SK-N-SH (cell line): ENCODE measurements around the gene CAPN11. TPM values are rescaled to one million over a fixed set of nuclear protein-coding genes. Genes with fewer than 3 reads are reported as not detected.

Experiments used
- CTCF ChIA-PET: fragments of 300-600, 350-600 bp; formaldehyde crosslinking; extraction: SDS; loops from one replicate; lab custom pipeline; 2021; lab: Yijun Ruan, JAX
- POLR2A ChIA-PET: fragments of 350-600 bp; sonication (Branson Sonifier 250); formaldehyde crosslinking; extraction: SDS; loops from one replicate; lab custom pipeline; 2020; ENCODE audit warnings: antibody characterized with exemption, inconsistent platforms; lab: Yijun Ruan, JAX
- DNase-seq: peaks from one replicate; pipeline ENCODE4 v3.0.0; 2012
- H2AFZ ChIP-seq: fragments of 200-600 bp; sonication (generic); 2 replicates; pipeline ENCODE4 v1.8.1; 2016; ENCODE audit warnings: antibody characterized with exemption, mild to moderate bottlenecking, low read depth
- H3F3A ChIP-seq: fragments of 200-600 bp; sonication (generic); replicated peaks from 2 replicates; pipeline ENCODE3; 2016; ENCODE audit warnings: antibody characterized with exemption, mild to moderate bottlenecking; ENCODE audit not compliant: insufficient read depth
- H3K27ac ChIP-seq, 2 experiments: fragments of 200-500 bp in 1 of 2; fragments of 200-600 bp in 1 of 2; sonication (Bioruptor generic) in 1 of 2; sonication (generic), shearing (Covaris generic) in 1 of 2; 2 replicates each; pipeline versions ENCODE4 v1.5.1 to v1.6.1; 2014 to 2016; ENCODE audit warnings: low read depth in 2 of 2, inconsistent platforms in 1 of 2, low read length in 1 of 2, mild to moderate bottlenecking in 1 of 2, mixed read lengths in 1 of 2
- H3K27me3 ChIP-seq: fragments of 200-600 bp; sonication (generic), shearing (Covaris generic); 2 replicates; pipeline ENCODE4 v1.6.1; 2016; ENCODE audit warnings: mixed run types; ENCODE audit not compliant: insufficient read depth
- H3K36me3 ChIP-seq, 2 experiments: fragments of 200-500 bp in 1 of 2; fragments of 200-600 bp in 1 of 2; sonication (Bioruptor generic) in 1 of 2; sonication (generic) in 1 of 2; replicated peaks in 1 of 2; 2 replicates each; pipeline versions ENCODE3 to v1.5.1; 2014 to 2016; ENCODE audit warnings: low read length in 1 of 2, mild to moderate bottlenecking in 1 of 2; ENCODE audit not compliant: insufficient read depth in 2 of 2, control insufficient read depth in 1 of 2
- H3K4me1 ChIP-seq, 2 experiments: fragments of 200-500 bp in 1 of 2; fragments of 200-600 bp in 1 of 2; sonication (Bioruptor generic) in 1 of 2; sonication (generic), shearing (Covaris generic) in 1 of 2; 2 replicates each; pipeline versions ENCODE4 v1.5.1 to v1.6.1; 2014 to 2016; ENCODE audit warnings: low read depth in 1 of 2, low read length in 1 of 2, mixed run types in 1 of 2; ENCODE audit not compliant: insufficient read depth in 2 of 2, control insufficient read depth in 1 of 2
- H3K4me2 ChIP-seq: fragments of 200-600 bp; sonication (generic), shearing (Covaris generic); 2 replicates; pipeline ENCODE4 v1.6.1; 2017; ENCODE audit warnings: mixed run types
- H3K4me3 ChIP-seq, 2 experiments: fragments of 200-500 bp in 1 of 2; fragments of 200-600 bp in 1 of 2; sonication (Bioruptor generic) in 1 of 2; sonication (generic), shearing (Covaris generic) in 1 of 2; 2 replicates each; pipeline versions ENCODE4 v1.5.1 to v1.8.1; 2014 to 2016; ENCODE audit warnings: low read depth in 2 of 2, inconsistent platforms in 1 of 2, low read length in 1 of 2, mild to moderate bottlenecking in 1 of 2, mixed read lengths in 1 of 2, moderate library complexity in 1 of 2
- H3K79me2 ChIP-seq: fragments of 200-600 bp; sonication (generic); 2 replicates; pipeline ENCODE4 v1.8.1; 2017; ENCODE audit warnings: mild to moderate bottlenecking; ENCODE audit not compliant: insufficient read depth
- H3K9ac ChIP-seq: fragments of 200-600 bp; sonication (generic); 2 replicates; pipeline ENCODE4 v1.6.1; 2017; ENCODE audit warnings: mixed run types
- H3K9me2 ChIP-seq: fragments of 200-600 bp; sonication (generic); 2 replicates; pipeline ENCODE4 v1.6.1; 2017; ENCODE audit warnings: mixed run types
- H3K9me3 ChIP-seq: fragments of 200-600 bp; sonication (generic); 2 replicates; pipeline ENCODE4 v1.6.1; 2017; ENCODE audit warnings: mixed run types, mild to moderate bottlenecking, moderate library complexity
- H4K20me1 ChIP-seq: fragments of 200-600 bp; sonication (generic); 2 replicates; pipeline ENCODE4 v1.6.1; 2017; ENCODE audit warnings: mild to moderate bottlenecking, mixed run types; ENCODE audit not compliant: insufficient read depth
- FOXM1 ChIP-seq: IDR thresholded peaks from 2 replicates; pipeline ENCODE4 v1.4.0; 2012; ENCODE audit warnings: low read depth, mild to moderate bottlenecking
- GABPA ChIP-seq: IDR thresholded peaks from 2 replicates; pipeline ENCODE4 v1.4.0; 2012; ENCODE audit warnings: low read depth, mild to moderate bottlenecking
- MEF2A ChIP-seq: IDR thresholded peaks from 2 replicates; pipeline ENCODE4 v1.4.0; 2012; ENCODE audit warnings: low read depth, borderline replicate concordance
- NFIC ChIP-seq: IDR thresholded peaks from 2 replicates; pipeline ENCODE4 v1.4.0; 2012; ENCODE audit warnings: borderline replicate concordance
- NRF1 ChIP-seq: IDR thresholded peaks from 2 replicates; pipeline ENCODE4 v1.6.1; 2012; ENCODE audit warnings: low read depth, mild to moderate bottlenecking, low read length
- RAD21 ChIP-seq: IDR thresholded peaks from 2 replicates; pipeline ENCODE4 v1.6.1; 2012; ENCODE audit warnings: mild to moderate bottlenecking, low read length
- RCOR1 ChIP-seq: fragments of 150-350 bp; IDR thresholded peaks from 2 replicates; pipeline ENCODE4 v1.6.1; 2017; ENCODE audit warnings: antibody characterized with exemption, low read length
- RFX5 ChIP-seq: IDR thresholded peaks from 2 replicates; pipeline ENCODE4 v1.6.1; 2012; ENCODE audit warnings: mild to moderate bottlenecking, improper control_type of control experiment, low read length
- RXRA ChIP-seq: IDR thresholded peaks from 2 replicates; pipeline ENCODE4 v1.4.0; 2012; ENCODE audit warnings: low read depth, mild to moderate bottlenecking, borderline replicate concordance
- SIN3A ChIP-seq: IDR thresholded peaks from 2 replicates; pipeline ENCODE4 v1.6.1; 2012; ENCODE audit warnings: low read depth, mild to moderate bottlenecking, low read length, moderate library complexity, borderline replicate concordance
- SMC3 ChIP-seq: IDR thresholded peaks from 2 replicates; pipeline ENCODE4 v1.6.1; 2012; ENCODE audit warnings: low read depth, low read length, improper control_type of control experiment
- TAF1 ChIP-seq: IDR thresholded peaks from 2 replicates; pipeline ENCODE4 v1.6.1; 2012; ENCODE audit warnings: low read depth, mild to moderate bottlenecking, low read length, moderate library complexity, borderline replicate concordance
- TCF12 ChIP-seq: IDR thresholded peaks from 2 replicates; pipeline ENCODE4 v1.4.0; 2012
- TEAD4 ChIP-seq: IDR thresholded peaks from 2 replicates; pipeline ENCODE4 v1.4.0; 2012; ENCODE audit warnings: mild to moderate bottlenecking, borderline replicate concordance; ENCODE audit not compliant: insufficient read depth
- WGBS: methylation state at CpG from one replicate; pipeline ENCODE4 v1.1.6; 2017; ENCODE audit warnings: low lambda C conversion rate; 5-methylcytosine and 5-hydroxymethylcytosine counted together
- polyA plus RNA-seq, 3 experiments: library from polyadenylated mRNA; depleted of rRNA; stranded (reverse); fragments of >200 nt; gene quantifications; 2 replicates each; pipeline ENCODE4 v1.2.3, GENCODE V29; 2012
- TF ChIP-seq, protein P1 (sequence below): IDR thresholded peaks from 2 replicates; pipeline ENCODE4 v1.4.0; 2012; ENCODE audit warnings: low read depth, borderline replicate concordance
- TF ChIP-seq, protein P2 (sequence below): fragments of 200-600 bp; sonication (generic); IDR thresholded peaks from 2 replicates; pipeline ENCODE4 v1.6.1; 2017; ENCODE audit warnings: antibody characterized with exemption, mild to moderate bottlenecking, moderate library complexity
- TF ChIP-seq, protein P3 (sequence below): IDR thresholded peaks from 2 replicates; pipeline ENCODE4; 2012
- TF ChIP-seq, protein P4 (sequence below): IDR thresholded peaks from 2 replicates; pipeline ENCODE4 v1.6.1; 2012; ENCODE audit warnings: mild to moderate bottlenecking, low read depth, low read length, moderate library complexity

Gene CAPN11
- polyA plus RNA-seq, 1 of the 3 experiments (the other 2 are of a cell fraction): not detected

DNA sequence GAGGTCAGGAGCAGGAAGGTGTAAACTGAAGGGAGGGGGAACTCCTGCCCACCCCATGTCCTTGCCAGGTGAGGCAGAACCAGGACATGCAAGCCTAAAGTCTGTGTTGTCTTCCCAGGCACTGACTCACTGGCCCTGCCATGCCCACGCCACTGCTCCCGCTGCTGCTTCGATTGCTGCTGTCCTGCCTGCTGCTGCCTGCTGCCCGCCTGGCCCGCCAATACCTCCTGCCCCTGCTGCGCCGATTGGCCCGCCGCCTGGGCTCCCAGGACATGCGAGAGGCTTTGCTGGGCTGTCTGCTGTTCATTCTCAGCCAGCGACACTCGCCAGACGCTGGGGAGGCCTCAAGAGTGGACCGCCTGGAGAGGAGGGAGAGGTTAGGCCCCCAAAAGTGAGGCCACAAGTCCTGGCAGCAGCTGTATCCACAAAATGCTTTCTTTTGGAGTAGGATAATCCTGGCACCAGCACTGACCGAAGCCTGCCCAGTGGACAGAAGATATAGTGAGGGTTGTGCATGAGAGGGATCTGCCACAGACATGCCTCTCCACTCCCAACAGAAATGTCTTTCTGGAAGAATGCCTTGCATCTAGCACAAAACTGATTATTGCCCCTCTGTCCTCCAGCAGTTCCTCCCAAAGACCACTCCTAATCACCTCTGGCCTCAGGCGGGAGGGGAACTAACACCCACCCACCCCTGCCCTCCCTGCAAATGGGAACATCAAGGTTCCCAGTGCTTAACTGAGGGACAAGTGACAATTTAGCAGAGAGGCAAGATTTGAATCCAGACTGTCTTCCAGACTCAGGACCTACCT is 58.9 kb downstream of the CAPN11 start:
- Histone ChIP-seq H3K9ac (no peak overlapping the region), H3K36me3 (no peaks in the 10 kb centered on the region), H3F3A (peaks cover 4% of the 10 kb centered on the region), H3K79me2 (no peaks in the 10 kb centered on the region), H3K9me2 (no peaks in the 10 kb centered on the region), H3K27ac (no peak overlapping the region), H2AFZ (no peak overlapping the region), H3K4me2 (no peak overlapping the region), H3K9me3 (no peaks in the 10 kb centered on the region), H3K4me3 (no peak overlapping the region), H3K4me1 (peaks cover 9 to 35% of the 10 kb centered on the region in 2 experiments; a peak in 3 of 4 replicates), H4K20me1 (no peaks in the 10 kb centered on the region), H3K27me3 (no peaks in the 10 kb centered on the region)
- no peak for TF ChIP-seq TCF12
- TF ChIP-seq RXRA: no peak
- no peak for TF ChIP-seq GABPA
- TF ChIP-seq FOXM1: no peak
- no peak for TF ChIP-seq MEF2A
- TF ChIP-seq, protein P1, sequence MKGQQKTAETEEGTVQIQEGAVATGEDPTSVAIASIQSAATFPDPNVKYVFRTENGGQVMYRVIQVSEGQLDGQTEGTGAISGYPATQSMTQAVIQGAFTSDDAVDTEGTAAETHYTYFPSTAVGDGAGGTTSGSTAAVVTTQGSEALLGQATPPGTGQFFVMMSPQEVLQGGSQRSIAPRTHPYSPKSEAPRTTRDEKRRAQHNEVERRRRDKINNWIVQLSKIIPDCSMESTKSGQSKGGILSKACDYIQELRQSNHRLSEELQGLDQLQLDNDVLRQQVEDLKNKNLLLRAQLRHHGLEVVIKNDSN: no peak
- TF ChIP-seq SIN3A: no peak
- TF ChIP-seq, protein P2, sequence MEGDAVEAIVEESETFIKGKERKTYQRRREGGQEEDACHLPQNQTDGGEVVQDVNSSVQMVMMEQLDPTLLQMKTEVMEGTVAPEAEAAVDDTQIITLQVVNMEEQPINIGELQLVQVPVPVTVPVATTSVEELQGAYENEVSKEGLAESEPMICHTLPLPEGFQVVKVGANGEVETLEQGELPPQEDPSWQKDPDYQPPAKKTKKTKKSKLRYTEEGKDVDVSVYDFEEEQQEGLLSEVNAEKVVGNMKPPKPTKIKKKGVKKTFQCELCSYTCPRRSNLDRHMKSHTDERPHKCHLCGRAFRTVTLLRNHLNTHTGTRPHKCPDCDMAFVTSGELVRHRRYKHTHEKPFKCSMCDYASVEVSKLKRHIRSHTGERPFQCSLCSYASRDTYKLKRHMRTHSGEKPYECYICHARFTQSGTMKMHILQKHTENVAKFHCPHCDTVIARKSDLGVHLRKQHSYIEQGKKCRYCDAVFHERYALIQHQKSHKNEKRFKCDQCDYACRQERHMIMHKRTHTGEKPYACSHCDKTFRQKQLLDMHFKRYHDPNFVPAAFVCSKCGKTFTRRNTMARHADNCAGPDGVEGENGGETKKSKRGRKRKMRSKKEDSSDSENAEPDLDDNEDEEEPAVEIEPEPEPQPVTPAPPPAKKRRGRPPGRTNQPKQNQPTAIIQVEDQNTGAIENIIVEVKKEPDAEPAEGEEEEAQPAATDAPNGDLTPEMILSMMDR: no peak
- TF ChIP-seq NFIC: no peak
- no peak for TF ChIP-seq SMC3
- no peak for TF ChIP-seq NRF1
- TF ChIP-seq RAD21: no peak
- TF ChIP-seq, protein P3, sequence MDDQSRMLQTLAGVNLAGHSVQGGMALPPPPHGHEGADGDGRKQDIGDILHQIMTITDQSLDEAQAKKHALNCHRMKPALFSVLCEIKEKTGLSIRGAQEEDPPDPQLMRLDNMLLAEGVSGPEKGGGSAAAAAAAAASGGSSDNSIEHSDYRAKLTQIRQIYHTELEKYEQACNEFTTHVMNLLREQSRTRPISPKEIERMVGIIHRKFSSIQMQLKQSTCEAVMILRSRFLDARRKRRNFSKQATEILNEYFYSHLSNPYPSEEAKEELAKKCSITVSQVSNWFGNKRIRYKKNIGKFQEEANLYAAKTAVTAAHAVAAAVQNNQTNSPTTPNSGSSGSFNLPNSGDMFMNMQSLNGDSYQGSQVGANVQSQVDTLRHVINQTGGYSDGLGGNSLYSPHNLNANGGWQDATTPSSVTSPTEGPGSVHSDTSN: no peak
- no peak for TF ChIP-seq TAF1
- no peak for TF ChIP-seq RCOR1
- TF ChIP-seq, protein P4, sequence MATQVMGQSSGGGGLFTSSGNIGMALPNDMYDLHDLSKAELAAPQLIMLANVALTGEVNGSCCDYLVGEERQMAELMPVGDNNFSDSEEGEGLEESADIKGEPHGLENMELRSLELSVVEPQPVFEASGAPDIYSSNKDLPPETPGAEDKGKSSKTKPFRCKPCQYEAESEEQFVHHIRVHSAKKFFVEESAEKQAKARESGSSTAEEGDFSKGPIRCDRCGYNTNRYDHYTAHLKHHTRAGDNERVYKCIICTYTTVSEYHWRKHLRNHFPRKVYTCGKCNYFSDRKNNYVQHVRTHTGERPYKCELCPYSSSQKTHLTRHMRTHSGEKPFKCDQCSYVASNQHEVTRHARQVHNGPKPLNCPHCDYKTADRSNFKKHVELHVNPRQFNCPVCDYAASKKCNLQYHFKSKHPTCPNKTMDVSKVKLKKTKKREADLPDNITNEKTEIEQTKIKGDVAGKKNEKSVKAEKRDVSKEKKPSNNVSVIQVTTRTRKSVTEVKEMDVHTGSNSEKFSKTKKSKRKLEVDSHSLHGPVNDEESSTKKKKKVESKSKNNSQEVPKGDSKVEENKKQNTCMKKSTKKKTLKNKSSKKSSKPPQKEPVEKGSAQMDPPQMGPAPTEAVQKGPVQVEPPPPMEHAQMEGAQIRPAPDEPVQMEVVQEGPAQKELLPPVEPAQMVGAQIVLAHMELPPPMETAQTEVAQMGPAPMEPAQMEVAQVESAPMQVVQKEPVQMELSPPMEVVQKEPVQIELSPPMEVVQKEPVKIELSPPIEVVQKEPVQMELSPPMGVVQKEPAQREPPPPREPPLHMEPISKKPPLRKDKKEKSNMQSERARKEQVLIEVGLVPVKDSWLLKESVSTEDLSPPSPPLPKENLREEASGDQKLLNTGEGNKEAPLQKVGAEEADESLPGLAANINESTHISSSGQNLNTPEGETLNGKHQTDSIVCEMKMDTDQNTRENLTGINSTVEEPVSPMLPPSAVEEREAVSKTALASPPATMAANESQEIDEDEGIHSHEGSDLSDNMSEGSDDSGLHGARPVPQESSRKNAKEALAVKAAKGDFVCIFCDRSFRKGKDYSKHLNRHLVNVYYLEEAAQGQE: no peak
- no peak for TF ChIP-seq TEAD4
- no peak for TF ChIP-seq RFX5
- WGBS: 87% methylated on average over 3 of the region's 16 CpGs
- ChIA-PET POLR2A (no interaction called here), CTCF (interaction anchor here (2.4 to 13.7 kb wide), 3 partner anchors 17 to 45 kb away, joined by 10 to 224 read pairs (median 15); no protein-coding TSS in a partner anchor)
- no peak for DNase-seq
